Gastroesophageal sphincter (tissue), 3 donors: ENCODE measurements around the gene ZNF419.

Experiments used
- EP300 ChIP-seq: sonication (generic); formaldehyde crosslinking; IDR thresholded peaks from one replicate; pipeline ENCODE4 v1.6.1; 2017; ENCODE audit warnings: antibody characterized with exemption, mild to moderate bottlenecking
- TF ChIP-seq, protein P1 (sequence below), 4 experiments: fragments of 200-600 bp in 2 of 4; fragments of 450-650 bp in 2 of 4; sonication (generic) in 1 of 4; IDR thresholded peaks; one replicate each; pipeline ENCODE4 v1.5.1; 2017 to 2019; ENCODE audit warnings: antibody characterized with exemption in 4 of 4, mild to moderate bottlenecking in 2 of 4, moderate library complexity in 2 of 4

DNA sequence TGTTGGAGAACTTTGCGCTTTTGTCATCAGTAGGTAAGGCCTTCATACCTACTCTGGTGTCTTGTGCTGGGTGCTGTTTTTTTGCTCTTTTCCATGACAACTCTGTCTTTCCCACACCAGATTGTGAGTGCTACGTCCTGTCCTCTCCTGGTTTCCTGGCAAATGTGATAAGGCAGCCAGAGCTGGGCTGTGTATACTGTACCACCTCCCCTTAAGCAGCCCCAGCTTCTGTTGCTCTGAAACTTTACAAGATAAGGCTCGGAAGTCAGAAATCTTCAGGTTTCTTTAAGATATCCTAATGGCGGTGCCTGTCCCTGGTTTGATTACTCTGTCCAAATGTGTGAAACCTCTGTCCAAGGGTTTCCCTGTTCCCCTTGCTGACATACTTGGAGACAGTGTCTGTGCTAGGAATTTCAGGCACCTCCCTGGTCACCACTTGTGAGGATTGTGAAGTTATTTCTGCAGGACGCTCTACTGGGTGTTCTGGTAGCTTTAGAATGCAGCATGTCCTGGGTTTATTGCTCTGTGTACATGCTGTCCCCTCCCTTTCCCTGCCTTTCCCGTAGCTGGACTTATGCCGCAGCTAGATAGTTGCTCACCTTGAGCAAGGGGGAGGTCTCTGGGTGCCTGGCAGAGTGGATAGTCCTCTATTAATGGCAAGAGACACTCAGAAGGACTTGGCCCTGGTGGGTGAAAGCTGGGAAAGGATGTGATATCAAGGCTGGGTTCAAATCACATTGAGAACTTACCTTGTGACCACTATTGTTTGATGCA is 45.4 kb upstream of the ZNF419 start:
- TF ChIP-seq, protein P1, sequence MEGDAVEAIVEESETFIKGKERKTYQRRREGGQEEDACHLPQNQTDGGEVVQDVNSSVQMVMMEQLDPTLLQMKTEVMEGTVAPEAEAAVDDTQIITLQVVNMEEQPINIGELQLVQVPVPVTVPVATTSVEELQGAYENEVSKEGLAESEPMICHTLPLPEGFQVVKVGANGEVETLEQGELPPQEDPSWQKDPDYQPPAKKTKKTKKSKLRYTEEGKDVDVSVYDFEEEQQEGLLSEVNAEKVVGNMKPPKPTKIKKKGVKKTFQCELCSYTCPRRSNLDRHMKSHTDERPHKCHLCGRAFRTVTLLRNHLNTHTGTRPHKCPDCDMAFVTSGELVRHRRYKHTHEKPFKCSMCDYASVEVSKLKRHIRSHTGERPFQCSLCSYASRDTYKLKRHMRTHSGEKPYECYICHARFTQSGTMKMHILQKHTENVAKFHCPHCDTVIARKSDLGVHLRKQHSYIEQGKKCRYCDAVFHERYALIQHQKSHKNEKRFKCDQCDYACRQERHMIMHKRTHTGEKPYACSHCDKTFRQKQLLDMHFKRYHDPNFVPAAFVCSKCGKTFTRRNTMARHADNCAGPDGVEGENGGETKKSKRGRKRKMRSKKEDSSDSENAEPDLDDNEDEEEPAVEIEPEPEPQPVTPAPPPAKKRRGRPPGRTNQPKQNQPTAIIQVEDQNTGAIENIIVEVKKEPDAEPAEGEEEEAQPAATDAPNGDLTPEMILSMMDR (IDR thresholded peaks at IDR 0.05), result no peak
- TF ChIP-seq EP300, result no peak
